Mesenchymal stem cell (in vitro differentiated cells and primary cell): Measurements from ENCODE around the gene CDIP1. TPM values are rescaled to one million over a fixed set of nuclear protein-coding genes. Genes with fewer than 3 reads are reported as not detected.
A peak's percentile ranks its signal among the peaks of the same experiment; 100 is the strongest.

ENCODE experiments used
- DNase-seq: peaks from one replicate; pipeline ENCODE4 v3.0.0-alpha.2; 2013
- H2AFZ ChIP-seq: one replicate; pipeline ENCODE4 v1.6.1; 2013; ENCODE audit warnings: low read depth, mild to moderate bottlenecking, control low read depth, inconsistent platforms, low read length, moderate library complexity
- H2AK5ac ChIP-seq: 2 replicates; pipeline ENCODE4 v1.6.1; 2013; ENCODE audit warnings: low read length, moderate library complexity, mild to moderate bottlenecking, inconsistent platforms; ENCODE audit not compliant: severe bottlenecking
- H2BK120ac ChIP-seq: one replicate; pipeline ENCODE4 v1.6.1; 2013; ENCODE audit warnings: low read depth, mild to moderate bottlenecking, inconsistent platforms, low read length, moderate library complexity
- H2BK12ac ChIP-seq, 2 experiments: one replicate each; pipeline ENCODE4 v1.6.1; 2013; ENCODE audit warnings: inconsistent platforms in 2 of 2, low read length in 2 of 2, mild to moderate bottlenecking in 2 of 2, moderate library complexity in 2 of 2, control low read depth in 1 of 2
- H2BK15ac ChIP-seq: one replicate; pipeline ENCODE4 v1.6.1; 2013; ENCODE audit warnings: mild to moderate bottlenecking, low read depth, inconsistent platforms; ENCODE audit not compliant: poor library complexity, severe bottlenecking
- H2BK5ac ChIP-seq: 2 replicates; pipeline ENCODE4 v1.6.1; 2013; ENCODE audit warnings: low read depth, mild to moderate bottlenecking, low read length, control low read depth, inconsistent platforms; ENCODE audit not compliant: poor library complexity, severe bottlenecking
- H3K14ac ChIP-seq, 2 experiments: one replicate each; pipeline ENCODE4 v1.6.1; 2013; ENCODE audit warnings: inconsistent platforms in 2 of 2, low read length in 2 of 2, control low read depth in 1 of 2, mild to moderate bottlenecking in 1 of 2, moderate library complexity in 1 of 2
- H3K18ac ChIP-seq, 2 experiments: one replicate each; pipeline ENCODE4 v1.6.1; 2013; ENCODE audit warnings: inconsistent platforms in 2 of 2, low read length in 2 of 2, control low read depth in 1 of 2, low read depth in 1 of 2, mild to moderate bottlenecking in 1 of 2
- H3K23ac ChIP-seq, 2 experiments: one replicate each; pipeline ENCODE4 v1.6.1; 2013; ENCODE audit warnings: inconsistent platforms in 2 of 2, low read length in 2 of 2, mild to moderate bottlenecking in 2 of 2, moderate library complexity in 2 of 2, control low read depth in 1 of 2
- H3K27ac ChIP-seq: 2 replicates; pipeline ENCODE4 v1.5.1; 2013; ENCODE audit warnings: mild to moderate bottlenecking, moderate library complexity, low read length, control low read depth, inconsistent platforms; ENCODE audit not compliant: poor library complexity, severe bottlenecking
- H3K27me3 ChIP-seq, 2 experiments: 2 replicates each; pipeline versions ENCODE4 v1.6.1 to v1.7.0; 2013; ENCODE audit warnings: low read length in 2 of 2, mild to moderate bottlenecking in 2 of 2, moderate library complexity in 2 of 2, control low read depth in 1 of 2, inconsistent platforms in 1 of 2; ENCODE audit not compliant: control insufficient read depth in 1 of 2, insufficient read depth in 1 of 2
- H3K36me3 ChIP-seq, 2 experiments: 2 replicates each; pipeline versions ENCODE4 v1.6.1 to v1.7.0; 2013; ENCODE audit warnings: low read length in 2 of 2, control low read depth in 1 of 2, inconsistent platforms in 1 of 2, low read depth in 1 of 2, mild to moderate bottlenecking in 1 of 2; ENCODE audit not compliant: insufficient read depth in 2 of 2, control insufficient read depth in 1 of 2
- H3K4ac ChIP-seq, 2 experiments: one replicate each; pipeline ENCODE4 v1.6.1; 2013; ENCODE audit warnings: inconsistent platforms in 2 of 2, low read length in 2 of 2, mild to moderate bottlenecking in 2 of 2, moderate library complexity in 2 of 2, control low read depth in 1 of 2, low read depth in 1 of 2
- H3K4me1 ChIP-seq: 2 replicates; pipeline ENCODE4 v1.6.1; 2013; ENCODE audit warnings: low read depth, low read length, control low read depth; ENCODE audit not compliant: control insufficient read depth, insufficient read depth
- H3K4me2 ChIP-seq: 2 replicates; pipeline ENCODE4 v1.6.1; 2013; ENCODE audit warnings: low read length, mild to moderate bottlenecking, inconsistent platforms; ENCODE audit not compliant: poor library complexity, severe bottlenecking
- H3K4me3 ChIP-seq, 2 experiments: 2 replicates each; pipeline versions ENCODE4 v1.5.1 to v1.7.0; 2013; ENCODE audit warnings: low read length in 2 of 2, mild to moderate bottlenecking in 2 of 2, control low read depth in 1 of 2, low read depth in 1 of 2; ENCODE audit not compliant: insufficient read depth in 1 of 2
- H3K79me1 ChIP-seq: replicated peaks from 2 replicates; pipeline ENCODE4 v1.6.1; 2013; ENCODE audit warnings: mild to moderate bottlenecking, control low read depth, low read length, inconsistent platforms; ENCODE audit not compliant: poor library complexity, severe bottlenecking
- H3K9ac ChIP-seq: 2 replicates; pipeline ENCODE4 v1.7.0; 2013; ENCODE audit warnings: mild to moderate bottlenecking, low read length, moderate library complexity
- H3K9me3 ChIP-seq: 2 replicates; pipeline ENCODE4 v1.7.0; 2013; ENCODE audit warnings: mild to moderate bottlenecking, low read length; ENCODE audit not compliant: control insufficient read depth
- H4K8ac ChIP-seq: one replicate; pipeline ENCODE4 v1.6.1; 2013; ENCODE audit warnings: inconsistent platforms, mild to moderate bottlenecking, low read length, moderate library complexity
- H4K91ac ChIP-seq: one replicate; pipeline ENCODE4 v1.6.1; 2013; ENCODE audit warnings: mild to moderate bottlenecking, low read length, inconsistent platforms
- WGBS: methylation state at CpG from one replicate; pipeline ENCODE4 v1.1.7; 2013; ENCODE audit warnings: mixed read lengths; 5-methylcytosine and 5-hydroxymethylcytosine counted together
- polyA plus RNA-seq, 2 experiments: library from polyadenylated mRNA; stranded (reverse); fragments of 200-250 nt; gene quantifications; one replicate each; pipeline ENCODE4 v1.2.3, GENCODE V29; 2013

The CDIP1 gene
- 27.5 TPM for polyA plus RNA-seq (2013, experiment 1 of 2)
- polyA plus RNA-seq (2013, experiment 2 of 2): 28.7 TPM

GRCh38 chr16:4538350-4539235 lies at the start of gene CDIP1:
Gene CDIP1, minus strand, starts transcription at chr16:4538773. Its CDS starts 24,643 bp downstream, at chr16:4514130.
- peak; percentile 97 for DNase-seq
- Histone ChIP-seq H3K9ac (peak within 1 kb of the TSS; percentile 88), H4K91ac (peak within 1 kb of the TSS; percentile 85), H3K9me3 (no peaks in the 10 kb centered on the region), H2AK5ac (no peak within 1 kb of the TSS), H3K4ac (peak within 1 kb of the TSS; percentile 62 to 76), H3K4me3 (peak within 1 kb of the TSS; percentile 78 to 85), H3K4me1 (peaks cover 11% of the 10 kb centered on the region), H3K27me3 (peaks cover 0 to 3% of the 10 kb centered on the region in 2 experiments), H3K14ac (peak within 1 kb of the TSS in 1 of 2 experiments; percentile 72), H3K23ac (no peak within 1 kb of the TSS), H2BK5ac (no peak within 1 kb of the TSS), H3K27ac (no peak within 1 kb of the TSS), H2BK12ac (peak within 1 kb of the TSS in 1 of 2 experiments; percentile 83), H3K79me1 (peaks cover 19% of the 10 kb centered on the region), H3K36me3 (peaks cover 0 to 13% of the 10 kb centered on the region in 2 experiments), H2AFZ (peak within 1 kb of the TSS; percentile 83), H3K4me2 (peak within 1 kb of the TSS; percentile 87), H2BK120ac (peak within 1 kb of the TSS; percentile 85), H4K8ac (peak within 1 kb of the TSS; percentile 94), H2BK15ac (peak within 1 kb of the TSS; percentile 99), H3K18ac (peak within 1 kb of the TSS; percentile 91 to 93)
- WGBS: 9% methylated on average over 51 of the region's 67 CpGs

DNA sequence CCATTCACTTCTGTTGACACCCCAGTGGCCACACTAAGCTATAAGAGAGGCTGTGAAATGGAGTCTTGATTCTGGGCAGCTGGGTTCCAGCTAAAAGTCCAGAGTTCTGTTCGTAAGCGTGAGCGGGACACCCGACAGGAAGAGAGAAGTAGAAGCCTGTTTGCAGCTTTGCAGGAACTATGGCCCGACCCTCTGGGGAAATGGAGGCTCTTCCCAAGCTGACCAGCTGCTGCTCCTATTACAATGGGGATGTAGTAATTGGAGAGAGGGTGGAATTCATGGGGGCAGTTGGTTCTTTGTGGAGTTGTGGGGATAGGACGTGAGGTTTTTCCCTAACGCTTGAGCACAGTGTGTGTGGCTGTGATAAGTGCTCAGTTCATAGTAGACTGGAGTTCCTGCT lies 47.7 kb upstream of the CDIP1 start:
- Histone ChIP-seq H2BK12ac (no peak overlapping the region), H3K4me1 (peaks cover 2% of the 10 kb centered on the region), H3K27me3 (peaks cover 7 to 27% of the 10 kb centered on the region in 2 experiments), H3K79me1 (no peaks in the 10 kb centered on the region), H3K14ac (no peak overlapping the region), H3K36me3 (no peaks in the 10 kb centered on the region), H2BK15ac (no peak overlapping the region), H4K91ac (no peak overlapping the region), H3K9me3 (peaks cover 13% of the 10 kb centered on the region), H3K9ac (no peak overlapping the region), H4K8ac (no peak overlapping the region), H2AFZ (no peak overlapping the region), H2BK5ac (no peak overlapping the region), H3K23ac (no peak overlapping the region), H3K4me2 (no peak overlapping the region), H2AK5ac (peak overlapping the region; percentile 11), H3K18ac (no peak overlapping the region), H2BK120ac (no peak overlapping the region), H3K4ac (no peak overlapping the region), H3K27ac (no peak overlapping the region), H3K4me3 (no peak overlapping the region)
- DNase-seq: no peak
- WGBS: 87% methylated on average over 7 of the region's 7 CpGs

DNA sequence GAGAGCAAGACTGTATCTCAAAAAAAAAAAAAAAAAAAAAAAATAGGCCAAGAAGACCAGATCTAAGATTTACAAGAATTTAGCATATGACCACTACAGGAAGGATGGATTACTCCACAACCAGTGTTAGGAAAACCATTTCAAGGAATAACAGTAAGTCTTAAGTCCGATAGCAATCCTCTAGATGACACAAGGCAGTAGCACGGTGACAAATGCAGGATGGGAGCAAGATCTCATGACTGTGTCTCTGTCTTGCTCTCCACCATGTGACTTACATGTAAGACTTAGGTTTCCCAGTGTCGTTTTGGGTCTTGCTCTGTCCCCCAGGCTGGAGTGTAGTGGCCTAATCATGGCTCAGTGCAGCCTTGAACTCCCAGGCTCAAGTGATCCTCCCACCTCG lies 45.3 kb upstream of the CDIP1 start:
- Histone ChIP-seq H4K91ac (no peak overlapping the region), H4K8ac (no peak overlapping the region), H3K4ac (no peak overlapping the region), H2BK5ac (no peak overlapping the region), H3K36me3 (no peaks in the 10 kb centered on the region), H3K14ac (no peak overlapping the region), H3K27ac (no peak overlapping the region), H3K23ac (no peak overlapping the region), H3K4me3 (no peak overlapping the region), H2AK5ac (no peak overlapping the region), H2BK15ac (no peak overlapping the region), H3K27me3 (peaks cover 7 to 25% of the 10 kb centered on the region in 2 experiments), H3K79me1 (no peaks in the 10 kb centered on the region), H2BK120ac (no peak overlapping the region), H3K4me2 (no peak overlapping the region), H3K4me1 (peaks cover 10% of the 10 kb centered on the region), H3K9ac (no peak overlapping the region), H2BK12ac (no peak overlapping the region), H2AFZ (no peak overlapping the region), H3K9me3 (peaks cover 12% of the 10 kb centered on the region), H3K18ac (no peak overlapping the region)
- 90% methylated on average over 4 of the region's 4 CpGs for WGBS
- no peak for DNase-seq

DNA sequence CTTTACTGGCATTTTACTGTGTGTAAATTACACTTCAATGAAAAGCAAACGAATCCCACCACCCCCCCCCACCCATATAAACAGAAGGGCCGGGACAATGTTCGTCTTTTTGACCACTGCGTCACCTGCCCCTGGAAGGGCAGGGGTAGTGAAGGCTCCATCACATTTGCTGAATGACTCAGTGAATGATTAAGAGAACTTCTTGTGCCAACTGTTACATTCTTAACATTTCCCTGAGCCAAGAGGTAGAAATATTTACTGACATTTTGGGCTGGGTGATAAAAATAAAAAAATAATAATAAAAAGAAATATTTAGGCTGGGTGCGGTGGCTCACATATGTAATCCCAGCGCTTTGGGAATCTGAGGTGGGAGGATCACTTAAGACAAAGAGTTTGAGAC lies 41.7 kb upstream of the CDIP1 start:
- H2AK5ac ChIP-seq: no peak overlapping the region
- H3K36me3 ChIP-seq: no peaks in the 10 kb centered on the region

More for the DNA sequence above, 41.7 kb upstream of the CDIP1 start:
- no peak overlapping the region for H3K18ac ChIP-seq
- H3K4me2 ChIP-seq: no peak overlapping the region
- no peak overlapping the region for H3K23ac ChIP-seq
- no peaks in the 10 kb centered on the region for H3K9me3 ChIP-seq
- no peak overlapping the region for H2BK120ac ChIP-seq
- H3K27me3 ChIP-seq: no peaks in the 10 kb centered on the region
- no peak overlapping the region for H3K9ac ChIP-seq
- no peak overlapping the region for H4K91ac ChIP-seq
- no peak for DNase-seq
- H3K79me1 ChIP-seq: no peaks in the 10 kb centered on the region
- H2BK5ac ChIP-seq: no peak overlapping the region
- H2BK15ac ChIP-seq: no peak overlapping the region
- H3K4me3 ChIP-seq: no peak overlapping the region
- H2BK12ac ChIP-seq: no peak overlapping the region
- H3K4me1 ChIP-seq: peaks cover 10% of the 10 kb centered on the region
- no peak overlapping the region for H2AFZ ChIP-seq
- 100% methylated on average over 4 of the region's 6 CpGs for WGBS
- H3K4ac ChIP-seq: no peak overlapping the region
- no peak overlapping the region for H4K8ac ChIP-seq
- no peak overlapping the region for H3K14ac ChIP-seq
- H3K27ac ChIP-seq: no peak overlapping the region
